Hippocampal formation (tissue), 2 donors: ENCODE data around the gene ESYT3.

Source experiments
- DNase-seq, 2 donors: peaks; one replicate each; lab custom pipeline; 2025; lab: John Stamatoyannopoulos, UW

The ESYT3 gene

GRCh38 chr3:138434276-138434874 is at the start of gene ESYT3:
Gene ESYT3 (plus strand): TSS chr3:138434616. CDS start chr3:138434799, 183 bp downstream.
- DNase-seq, result peak in 1 of 2 donors; percentile 26

GRCh38 chr3:138384976-138385375 is 49.4 kb upstream of the ESYT3 start:
- DNase-seq, result no peak

GRCh38 chr3:138389144-138389601 is 45.2 kb upstream of the ESYT3 start:
- DNase-seq, result no peak

GRCh38 chr3:138389841-138390581 is 44.4 kb upstream of the ESYT3 start:
- DNase-seq, result no peak

GRCh38 chr3:138390582-138390932 is 43.9 kb upstream of the ESYT3 start:
- DNase-seq, result no peak

GRCh38 chr3:138394156-138394555 is 40.3 kb upstream of the ESYT3 start:
- no peak for DNase-seq

- DNase-seq, result no peak
These were observed 39.7 kb upstream of the ESYT3 start for GRCh38 chr3:138394686-138395085.

GRCh38 chr3:138395865-138396751 is 38.3 kb upstream of the ESYT3 start:
- DNase-seq, result no peak

GRCh38 chr3:138396752-138397410 is 37.5 kb upstream of the ESYT3 start:
- no peak for DNase-seq

GRCh38 chr3:138397983-138398382 is 36.4 kb upstream of the ESYT3 start:
- DNase-seq, result peak in 1 of 2 donors; percentile 29

- no peak for DNase-seq
These were observed 35.4 kb upstream of the ESYT3 start for GRCh38 chr3:138398791-138399575.

- DNase-seq, result no peak
These were observed 34.6 kb upstream of the ESYT3 start for GRCh38 chr3:138399766-138400165.

- DNase-seq, result no peak
These were observed 33.8 kb upstream of the ESYT3 start for GRCh38 chr3:138400651-138401070.

GRCh38 chr3:138401834-138402233 is 32.6 kb upstream of the ESYT3 start:
- DNase-seq, result no peak

- DNase-seq, result no peak
These were observed 30.3 kb upstream of the ESYT3 start for GRCh38 chr3:138404121-138404520.

- no peak for DNase-seq
These were observed 29.4 kb upstream of the ESYT3 start for GRCh38 chr3:138405001-138405400.

GRCh38 chr3:138405486-138405885 is 28.9 kb upstream of the ESYT3 start:
- DNase-seq, result no peak

GRCh38 chr3:138406606-138407005 is 27.8 kb upstream of the ESYT3 start:
- DNase-seq, result no peak

- no peak for DNase-seq
These were observed 27.0 kb upstream of the ESYT3 start for GRCh38 chr3:138407236-138407907.

- DNase-seq, result no peak
These were observed 25.5 kb upstream of the ESYT3 start for GRCh38 chr3:138408751-138409570.
